Measurements from ENCODE around the gene JUNB.

JUNB gene

GRCh38 chr19:12842511-12842910 is 51.2 kb downstream of the JUNB start:
- no peak for DNase-seq (ENCODE audit: low read depth)
